CD14-positive monocyte (primary cell): ENCODE data around the gene OR4S2. TPM values are rescaled to one million over a fixed set of nuclear protein-coding genes. Genes with fewer than 3 reads are reported as not detected.

Experiments used
- DNase-seq, 3 donors: peaks; one replicate each; pipeline ENCODE4 v3.0.0-alpha.2; 2011 to 2022
- H2AFZ ChIP-seq: 2 replicates; pipeline ENCODE4 v1.6.0; 2012; ENCODE audit warnings: mild to moderate bottlenecking, low read depth, low read length, inconsistent platforms; ENCODE audit not compliant: insufficient read depth, poor library complexity, severe bottlenecking
- H3K27ac ChIP-seq, 2 donors: 1 replicate in 1 of 2; 2 replicates in 1 of 2; pipeline ENCODE4 v1.5.1; 2012 to 2013; ENCODE audit warnings: low read length in 2 of 2, control low read depth in 1 of 2, inconsistent platforms in 1 of 2, low read depth in 1 of 2, mild to moderate bottlenecking in 1 of 2
- H3K27me3 ChIP-seq, 2 donors: one replicate each; pipeline versions ENCODE4 v1.6.0 to v1.6.1; 2011 to 2013; ENCODE audit warnings: low read length in 2 of 2; ENCODE audit not compliant: control insufficient read depth in 2 of 2, insufficient read depth in 2 of 2
- H3K36me3 ChIP-seq, 2 donors: replicated peaks in 1 of 2; 1 replicate in 1 of 2; 2 replicates in 1 of 2; pipeline versions ENCODE4 v1.5.1 to v1.6.1; 2012 to 2013; ENCODE audit warnings: low read length in 2 of 2, control low read depth in 1 of 2, inconsistent platforms in 1 of 2, mild to moderate bottlenecking in 1 of 2; ENCODE audit not compliant: insufficient read depth in 2 of 2, control insufficient read depth in 1 of 2
- H3K4me1 ChIP-seq, 2 donors: 1 replicate in 1 of 2; 2 replicates in 1 of 2; pipeline versions ENCODE4 v1.5.1 to v1.6.1; 2012 to 2013; ENCODE audit warnings: low read length in 2 of 2, control low read depth in 1 of 2, inconsistent platforms in 1 of 2, mild to moderate bottlenecking in 1 of 2, moderate library complexity in 1 of 2; ENCODE audit not compliant: insufficient read depth in 2 of 2, control insufficient read depth in 1 of 2
- H3K4me2 ChIP-seq: replicated peaks from 2 replicates; pipeline ENCODE3; 2012; ENCODE audit warnings: low read length, moderate library complexity, mild to moderate bottlenecking; ENCODE audit not compliant: poor library complexity, severe bottlenecking; ENCODE audit errors: extremely low read depth
- H3K4me3 ChIP-seq, 3 experiments: fragments of 200-600 bp in 1 of 3; sonication (generic) in 1 of 3; replicated peaks in 1 of 3; 1 replicate in 2 of 3; 2 replicates in 1 of 3; pipeline ENCODE4 v1.5.1; 2011 to 2013; ENCODE audit warnings: low read length in 3 of 3, mild to moderate bottlenecking in 3 of 3, control low read depth in 2 of 3, low read depth in 2 of 3, inconsistent platforms in 1 of 3, moderate library complexity in 1 of 3
- H3K79me2 ChIP-seq: 2 replicates; pipeline ENCODE4 v1.6.0; 2012; ENCODE audit warnings: mild to moderate bottlenecking, control low read depth, inconsistent platforms, low read length, moderate library complexity; ENCODE audit not compliant: insufficient read depth
- H3K9ac ChIP-seq: 2 replicates; pipeline ENCODE4 v1.6.0; 2017; ENCODE audit warnings: low read length, mild to moderate bottlenecking; ENCODE audit not compliant: insufficient read depth, poor library complexity, severe bottlenecking
- H3K9me3 ChIP-seq, 2 donors: replicated peaks in 1 of 2; 1 replicate in 1 of 2; 2 replicates in 1 of 2; pipeline versions ENCODE4 v1.5.1 to v1.6.1; 2012 to 2013; ENCODE audit warnings: low read length in 2 of 2, control low read depth in 1 of 2; ENCODE audit not compliant: control insufficient read depth in 1 of 2, insufficient read depth in 1 of 2
- H4K20me1 ChIP-seq: 2 replicates; pipeline ENCODE4 v1.6.0; 2012; ENCODE audit warnings: mild to moderate bottlenecking, low read length, control low read depth, moderate library complexity; ENCODE audit not compliant: insufficient read depth
- H3K27ac Mint-ChIP-seq, 7 donors: one replicate each; pipeline ENCODE4 v1.8.0; 2020; ENCODE audit warnings: mild to moderate bottlenecking in 7 of 7, mixed read lengths in 7 of 7, moderate library complexity in 6 of 7, inconsistent platforms in 2 of 7
- H3K27me3 Mint-ChIP-seq, 3 donors: one replicate each; pipeline ENCODE4 v1.8.0; 2021 to 2022; ENCODE audit warnings: low read depth in 3 of 3, mild to moderate bottlenecking in 3 of 3, mixed read lengths in 3 of 3, moderate library complexity in 3 of 3, inconsistent platforms in 1 of 3
- H3K36me3 Mint-ChIP-seq, 2 donors: one replicate each; pipeline ENCODE4 v1.8.0; 2020; ENCODE audit warnings: mixed read lengths in 2 of 2, inconsistent platforms in 1 of 2, mild to moderate bottlenecking in 1 of 2
- H3K4me1 Mint-ChIP-seq: one replicate; pipeline ENCODE4 v1.8.0; 2020; ENCODE audit warnings: mild to moderate bottlenecking, mixed read lengths
- H3K4me3 Mint-ChIP-seq, 2 donors: one replicate each; pipeline ENCODE4 v1.8.0; 2020; ENCODE audit warnings: mild to moderate bottlenecking in 2 of 2, mixed read lengths in 2 of 2, moderate library complexity in 1 of 2
- H3K9me3 Mint-ChIP-seq, 7 donors: one replicate each; pipeline ENCODE4 v1.8.0; 2020 to 2022; ENCODE audit warnings: mixed read lengths in 7 of 7, mild to moderate bottlenecking in 6 of 7, moderate library complexity in 6 of 7, inconsistent platforms in 2 of 7
- WGBS: methylation state at CpG from one replicate; pipeline ENCODE4 v1.1.5; 2013; ENCODE audit warnings: missing lambda C conversion rate; ENCODE audit not compliant: insufficient coverage; 5-methylcytosine and 5-hydroxymethylcytosine counted together
- intact Hi-C, 2 donors: fragments of 100-400 bp; cut with micrococcal nuclease; formaldehyde crosslinking; loops; one replicate each; pipeline versions ENCODE4 v1.15.0 to v1.15.1; 2023
- polyA plus RNA-seq, 3 donors: library from polyadenylated mRNA; depleted of rRNA in 1 of 3; unstranded in 2 of 3; stranded (reverse) in 1 of 3; fragments of 300-500 nt in 2 of 3; fragments of >200 nt in 1 of 3; fragmentation: Illumina TruSeq in 2 of 3; gene quantifications; 1 replicate in 2 of 3; 2 replicates in 1 of 3; pipeline ENCODE4 v1.2.3, GENCODE V29; 2012 to 2021
- TF ChIP-seq, protein P1 (sequence below): fragments of 200-600 bp; IDR thresholded peaks from one replicate; pipeline ENCODE4 v1.8.0; 2022; ENCODE audit warnings: antibody characterized with exemption, mild to moderate bottlenecking

OR4S2 gene
- polyA plus RNA-seq, 3 donors, result not detected

DNA sequence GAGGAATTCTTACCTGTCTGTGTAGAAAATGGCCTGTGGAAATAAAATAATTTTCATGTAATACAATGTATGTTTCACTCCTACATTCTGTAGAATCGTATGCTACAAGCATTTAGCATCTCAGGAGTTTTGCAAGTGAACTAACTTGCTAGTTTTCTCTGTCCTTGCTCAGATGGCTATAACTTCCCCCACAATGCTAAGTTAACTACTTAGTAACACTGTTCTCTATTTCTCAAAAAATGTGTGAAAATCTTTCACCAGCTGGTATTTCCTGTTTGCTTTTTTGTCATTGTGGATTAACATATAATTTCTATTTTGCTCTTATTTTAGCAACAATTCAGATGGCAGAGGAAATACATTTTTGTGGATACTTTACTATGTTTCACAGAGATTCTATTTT is 4.4 kb downstream of the OR4S2 start:
- Mint-ChIP-seq H3K4me3 (no peak overlapping the region), H3K27ac (no peak overlapping the region), H3K4me1 (no peaks in the 10 kb centered on the region), H3K27me3 (no peaks in the 10 kb centered on the region), H3K9me3 (peaks cover 0 to 11% (median 0%) of the 10 kb centered on the region in 7 donors), H3K36me3 (no peaks in the 10 kb centered on the region)
- TF ChIP-seq, protein P1, sequence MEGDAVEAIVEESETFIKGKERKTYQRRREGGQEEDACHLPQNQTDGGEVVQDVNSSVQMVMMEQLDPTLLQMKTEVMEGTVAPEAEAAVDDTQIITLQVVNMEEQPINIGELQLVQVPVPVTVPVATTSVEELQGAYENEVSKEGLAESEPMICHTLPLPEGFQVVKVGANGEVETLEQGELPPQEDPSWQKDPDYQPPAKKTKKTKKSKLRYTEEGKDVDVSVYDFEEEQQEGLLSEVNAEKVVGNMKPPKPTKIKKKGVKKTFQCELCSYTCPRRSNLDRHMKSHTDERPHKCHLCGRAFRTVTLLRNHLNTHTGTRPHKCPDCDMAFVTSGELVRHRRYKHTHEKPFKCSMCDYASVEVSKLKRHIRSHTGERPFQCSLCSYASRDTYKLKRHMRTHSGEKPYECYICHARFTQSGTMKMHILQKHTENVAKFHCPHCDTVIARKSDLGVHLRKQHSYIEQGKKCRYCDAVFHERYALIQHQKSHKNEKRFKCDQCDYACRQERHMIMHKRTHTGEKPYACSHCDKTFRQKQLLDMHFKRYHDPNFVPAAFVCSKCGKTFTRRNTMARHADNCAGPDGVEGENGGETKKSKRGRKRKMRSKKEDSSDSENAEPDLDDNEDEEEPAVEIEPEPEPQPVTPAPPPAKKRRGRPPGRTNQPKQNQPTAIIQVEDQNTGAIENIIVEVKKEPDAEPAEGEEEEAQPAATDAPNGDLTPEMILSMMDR, result no peak
- Histone ChIP-seq H3K36me3 (no peaks in the 10 kb centered on the region), H3K4me2 (no peak overlapping the region), H3K27me3 (no peaks in the 10 kb centered on the region), H4K20me1 (no peaks in the 10 kb centered on the region), H3K4me1 (no peaks in the 10 kb centered on the region), H3K27ac (no peak overlapping the region), H3K9ac (no peak overlapping the region), H2AFZ (no peak overlapping the region), H3K4me3 (no peak overlapping the region), H3K79me2 (no peaks in the 10 kb centered on the region), H3K9me3 (peaks cover 4 to 6% of the 10 kb centered on the region in 2 donors)
- WGBS, result no CpG with 5 or more reads among the region's 1 CpG
- intact Hi-C loops, result no loop called here
- no peak for DNase-seq

DNA sequence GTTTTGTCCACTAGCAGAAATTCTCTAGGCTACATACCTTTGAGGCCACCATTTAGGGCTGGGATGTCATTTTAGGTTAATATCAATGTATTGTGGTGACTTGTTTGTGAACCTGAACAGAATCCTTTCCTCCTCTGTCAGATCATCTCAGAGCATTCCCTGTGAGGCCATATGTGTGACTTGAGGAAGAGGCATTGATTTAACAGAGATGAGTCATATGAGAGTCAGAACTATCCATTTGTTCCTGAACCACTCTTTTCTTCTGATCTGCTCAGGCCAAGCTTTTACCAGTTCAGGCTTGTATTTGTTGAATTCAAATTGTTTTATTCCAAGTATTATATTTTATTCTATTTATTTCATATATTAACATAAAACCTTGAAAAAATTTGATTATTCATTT is 7.0 kb downstream of the OR4S2 start:
- Histone ChIP-seq H4K20me1 (no peaks in the 10 kb centered on the region), H3K27ac (no peak overlapping the region), H3K4me1 (no peaks in the 10 kb centered on the region), H3K36me3 (no peaks in the 10 kb centered on the region), H3K9me3 (peaks cover 4 to 12% of the 10 kb centered on the region in 2 donors), H3K27me3 (no peaks in the 10 kb centered on the region), H3K4me3 (no peak overlapping the region), H2AFZ (no peak overlapping the region), H3K4me2 (no peak overlapping the region), H3K9ac (no peak overlapping the region), H3K79me2 (no peaks in the 10 kb centered on the region)
- no peak for DNase-seq
- Mint-ChIP-seq H3K4me3 (no peak overlapping the region), H3K27ac (no peak overlapping the region), H3K4me1 (no peaks in the 10 kb centered on the region), H3K36me3 (no peaks in the 10 kb centered on the region), H3K27me3 (no peaks in the 10 kb centered on the region), H3K9me3 (peaks cover 0 to 6% (median 0%) of the 10 kb centered on the region in 7 donors)
- TF ChIP-seq, protein P1, result no peak
- intact Hi-C loops, result no loop called here
